GM23338 (cell line): ENCODE data around the gene ATP8A1. TPM values are rescaled to one million over a fixed set of nuclear protein-coding genes. Genes with fewer than 3 reads are reported as not detected.

Experiments used
- ATAC-seq: fragments of 200-7000 bp; cut with Tn5 transposase; 3 replicates; pipeline ENCODE4 v1.9.1; 2020
- DNase-seq: peaks from one replicate; pipeline ENCODE4 v3.0.0-alpha.2; 2015; ENCODE audit warnings: low spot score
- H2AFZ ChIP-seq: fragments of 200-600 bp; sonication (generic); 2 replicates; pipeline ENCODE4 v1.8.0; 2016; ENCODE audit warnings: antibody characterized with exemption, mild to moderate bottlenecking, moderate library complexity
- H3F3A ChIP-seq: fragments of 200-600 bp; sonication (generic); replicated peaks from 2 replicates; pipeline ENCODE4 v1.8.0; 2017; ENCODE audit warnings: antibody characterized with exemption, mixed run types, low read depth
- H3K27ac ChIP-seq: fragments of 200-600 bp; sonication (generic); 2 replicates; pipeline ENCODE4 v1.6.1; 2016; ENCODE audit warnings: low read depth
- H3K27me3 ChIP-seq: fragments of 200-600 bp; sonication (generic); 2 replicates; pipeline ENCODE4 v1.8.0; 2016; ENCODE audit warnings: mild to moderate bottlenecking, mixed run types, moderate library complexity; ENCODE audit not compliant: insufficient read depth
- H3K36me3 ChIP-seq: fragments of 200-600 bp; sonication (generic); 2 replicates; pipeline ENCODE4 v1.8.0; 2016; ENCODE audit warnings: mild to moderate bottlenecking; ENCODE audit not compliant: insufficient read depth
- H3K4me1 ChIP-seq: fragments of 200-600 bp; sonication (generic); 2 replicates; pipeline ENCODE4 v1.8.0; 2016; ENCODE audit warnings: mild to moderate bottlenecking, moderate library complexity; ENCODE audit not compliant: insufficient read depth
- H3K4me2 ChIP-seq: fragments of 200-600 bp; sonication (generic); 2 replicates; pipeline ENCODE4 v1.7.1; 2017; ENCODE audit warnings: mixed run types
- H3K4me3 ChIP-seq: fragments of 200-600 bp; sonication (generic); 2 replicates; pipeline ENCODE4 v1.6.1; 2016; ENCODE audit warnings: mixed run types
- H3K79me2 ChIP-seq: fragments of 200-600 bp; sonication (generic); replicated peaks from 2 replicates; pipeline ENCODE4 v1.8.0; 2017; ENCODE audit warnings: mild to moderate bottlenecking; ENCODE audit not compliant: insufficient read depth
- H3K9me2 ChIP-seq: fragments of 200-600 bp; sonication (generic); 2 replicates; pipeline ENCODE4 v1.8.0; 2017; ENCODE audit not compliant: insufficient read depth
- H4K20me1 ChIP-seq: fragments of 200-600 bp; sonication (generic); replicated peaks from 2 replicates; pipeline ENCODE4 v1.8.0; 2017; ENCODE audit warnings: mild to moderate bottlenecking; ENCODE audit not compliant: insufficient read depth
- H3K27ac Mint-ChIP-seq: 2 replicates; pipeline ENCODE4 v1.8.0; 2020; ENCODE audit warnings: inconsistent platforms, mild to moderate bottlenecking, moderate library complexity, mixed read lengths
- H3K27me3 Mint-ChIP-seq: 3 replicates; pipeline ENCODE4 v1.8.0; 2022; ENCODE audit warnings: low read depth, mild to moderate bottlenecking, moderate library complexity, mixed read lengths, inconsistent platforms; ENCODE audit not compliant: insufficient read depth, poor library complexity
- H3K36me3 Mint-ChIP-seq: 3 replicates; pipeline ENCODE4 v1.8.0; 2021; ENCODE audit warnings: low read depth, mild to moderate bottlenecking, inconsistent platforms, moderate library complexity, mixed read lengths
- H3K4me1 Mint-ChIP-seq: 3 replicates; pipeline ENCODE4 v1.8.0; 2020; ENCODE audit warnings: mild to moderate bottlenecking, inconsistent platforms, mixed read lengths
- H3K4me3 Mint-ChIP-seq: 3 replicates; pipeline ENCODE4 v1.8.0; 2021; ENCODE audit warnings: moderate library complexity, mild to moderate bottlenecking, inconsistent platforms, mixed read lengths
- H3K9me3 Mint-ChIP-seq: 3 replicates; pipeline ENCODE4 v1.8.0; 2020; ENCODE audit warnings: moderate library complexity, mild to moderate bottlenecking, inconsistent platforms, mixed read lengths
- CREB1 ChIP-seq: fragments of 250-450 bp; sonication (Bioruptor Pico); IDR thresholded peaks from 2 replicates; pipeline ENCODE4 v1.5.0; 2020; ENCODE audit warnings: low read depth, mild to moderate bottlenecking, moderate library complexity
- EZH2 ChIP-seq: fragments of 200-600 bp; sonication (generic); IDR thresholded peaks from one replicate; pipeline ENCODE4 v1.8.0; 2017; ENCODE audit warnings: antibody characterized with exemption, mild to moderate bottlenecking, low read depth; ENCODE audit not compliant: unreplicated experiment
- EZH2phosphoT487 ChIP-seq: fragments of 200-600 bp; sonication (generic); IDR thresholded peaks from one replicate; pipeline ENCODE4 v1.8.1; 2018; ENCODE audit warnings: antibody characterized with exemption; ENCODE audit not compliant: unreplicated experiment
- JUNB ChIP-seq: IDR thresholded peaks from one replicate; pipeline ENCODE4 v1.6.1; 2016; ENCODE audit warnings: antibody characterized with exemption; ENCODE audit not compliant: unreplicated experiment
- NANOG ChIP-seq: IDR thresholded peaks from 2 replicates; pipeline ENCODE4 v1.6.1; 2016; ENCODE audit warnings: antibody characterized with exemption, borderline replicate concordance
- POLR2AphosphoS5 ChIP-seq: IDR thresholded peaks from 2 replicates; pipeline ENCODE4 v1.6.1; 2016; ENCODE audit warnings: antibody characterized with exemption, low read depth
- STAT1 ChIP-seq: IDR thresholded peaks from one replicate; pipeline ENCODE4 v1.6.1; 2016; ENCODE audit warnings: antibody characterized with exemption; ENCODE audit not compliant: unreplicated experiment
- ZNF114 ChIP-seq: fragments of 250-450 bp; sonication (Bioruptor Pico); IDR thresholded peaks from 2 replicates; pipeline ENCODE4 v1.5.0; 2020; ENCODE audit warnings: mild to moderate bottlenecking, moderate library complexity
- ZNF331 ChIP-seq: fragments of 250-450 bp; sonication (Bioruptor Pico); IDR thresholded peaks from 2 replicates; pipeline ENCODE4 v1.5.0; 2020; ENCODE audit warnings: low read depth, mild to moderate bottlenecking, moderate library complexity
- polyA plus RNA-seq: library from polyadenylated mRNA; unstranded; fragments of >200 nt; fragmentation: Nextera tagmentation; extraction: Ambion mirVana; gene quantifications from 2 replicates; pipeline ENCODE4 v1.2.1, GENCODE V29; 2016
- total RNA-seq: library from RNA; depleted of rRNA; stranded (reverse); fragments of >200 nt; shearing (Covaris generic); gene quantifications from 2 replicates; pipeline ENCODE4 v1.2.3, GENCODE V29; 2014
- TF ChIP-seq, protein P1 (sequence below): fragments of 250-450 bp; sonication (Bioruptor Pico); IDR thresholded peaks from 2 replicates; pipeline ENCODE4 v1.5.0; 2020; ENCODE audit warnings: mild to moderate bottlenecking, moderate library complexity
- TF ChIP-seq, protein P2 (sequence below): IDR thresholded peaks from one replicate; pipeline ENCODE4 v1.6.1; 2018; ENCODE audit warnings: antibody characterized with exemption; ENCODE audit not compliant: unreplicated experiment
- TF ChIP-seq, protein P3 (sequence below), 2 experiments: fragments of 200-600 bp in 1 of 2; sonication (generic) in 1 of 2; conservative IDR thresholded peaks; 2 replicates each; pipeline versions ENCODE4 v1.5.1 to v1.6.1; 2016 to 2017; ENCODE audit warnings: antibody characterized with exemption in 2 of 2, low read depth in 2 of 2, mild to moderate bottlenecking in 2 of 2, moderate library complexity in 1 of 2
- TF ChIP-seq, protein P4 (sequence below): IDR thresholded peaks from 2 replicates; pipeline ENCODE4 v1.6.1; 2016; ENCODE audit warnings: antibody characterized with exemption

ATP8A1 gene
- total and polyA plus RNA-seq, 2 experiments from 2014 or later: 6.8 to 66.3 TPM

DNA sequence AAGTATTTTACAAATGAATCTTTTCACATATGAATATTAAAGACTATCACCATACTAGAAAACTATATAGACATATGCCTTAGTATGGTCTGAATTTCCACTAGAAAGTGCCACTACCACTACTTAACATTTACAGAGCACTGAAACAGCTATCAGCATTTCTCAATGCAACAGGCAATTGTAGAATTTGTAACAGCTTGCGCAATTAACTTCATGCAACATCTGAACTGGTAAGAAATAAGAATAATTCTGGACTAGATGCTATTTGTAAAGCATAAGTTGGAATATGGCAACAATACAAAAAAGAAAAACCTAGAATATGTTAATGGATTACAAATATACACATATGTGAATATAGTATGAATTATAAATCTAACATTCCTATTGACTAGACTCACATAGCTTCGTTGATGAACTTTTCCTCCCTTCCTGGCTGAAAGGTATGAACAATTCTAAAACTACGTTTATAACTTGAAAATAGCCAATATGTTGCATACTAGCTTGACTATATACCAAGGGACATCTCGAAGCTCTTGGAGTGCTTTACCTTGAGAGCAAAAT, 82.0 kb downstream of the ATP8A1 start:
- Mint-ChIP-seq H3K4me3 (no peak overlapping the region), H3K9me3 (no peaks in the 10 kb centered on the region), H3K36me3 (no peaks in the 10 kb centered on the region), H3K4me1 (no peaks in the 10 kb centered on the region), H3K27ac (no peak overlapping the region), H3K27me3 (no peaks in the 10 kb centered on the region)
- Histone ChIP-seq H2AFZ (no peak overlapping the region), H4K20me1 (peaks cover 4% of the 10 kb centered on the region; the same call in 1 of the 2 replicates), H3K4me3 (no peak overlapping the region), H3K4me2 (no peak overlapping the region), H3K36me3 (no peaks in the 10 kb centered on the region), H3F3A (no peaks in the 10 kb centered on the region), H3K27ac (no peak overlapping the region), H3K79me2 (no peaks in the 10 kb centered on the region), H3K4me1 (no peaks in the 10 kb centered on the region), H3K27me3 (no peaks in the 10 kb centered on the region), H3K9me2 (no peaks in the 10 kb centered on the region)
- DNase-seq: no peak
- TF ChIP-seq STAT1: no peak
- TF ChIP-seq, protein P1, sequence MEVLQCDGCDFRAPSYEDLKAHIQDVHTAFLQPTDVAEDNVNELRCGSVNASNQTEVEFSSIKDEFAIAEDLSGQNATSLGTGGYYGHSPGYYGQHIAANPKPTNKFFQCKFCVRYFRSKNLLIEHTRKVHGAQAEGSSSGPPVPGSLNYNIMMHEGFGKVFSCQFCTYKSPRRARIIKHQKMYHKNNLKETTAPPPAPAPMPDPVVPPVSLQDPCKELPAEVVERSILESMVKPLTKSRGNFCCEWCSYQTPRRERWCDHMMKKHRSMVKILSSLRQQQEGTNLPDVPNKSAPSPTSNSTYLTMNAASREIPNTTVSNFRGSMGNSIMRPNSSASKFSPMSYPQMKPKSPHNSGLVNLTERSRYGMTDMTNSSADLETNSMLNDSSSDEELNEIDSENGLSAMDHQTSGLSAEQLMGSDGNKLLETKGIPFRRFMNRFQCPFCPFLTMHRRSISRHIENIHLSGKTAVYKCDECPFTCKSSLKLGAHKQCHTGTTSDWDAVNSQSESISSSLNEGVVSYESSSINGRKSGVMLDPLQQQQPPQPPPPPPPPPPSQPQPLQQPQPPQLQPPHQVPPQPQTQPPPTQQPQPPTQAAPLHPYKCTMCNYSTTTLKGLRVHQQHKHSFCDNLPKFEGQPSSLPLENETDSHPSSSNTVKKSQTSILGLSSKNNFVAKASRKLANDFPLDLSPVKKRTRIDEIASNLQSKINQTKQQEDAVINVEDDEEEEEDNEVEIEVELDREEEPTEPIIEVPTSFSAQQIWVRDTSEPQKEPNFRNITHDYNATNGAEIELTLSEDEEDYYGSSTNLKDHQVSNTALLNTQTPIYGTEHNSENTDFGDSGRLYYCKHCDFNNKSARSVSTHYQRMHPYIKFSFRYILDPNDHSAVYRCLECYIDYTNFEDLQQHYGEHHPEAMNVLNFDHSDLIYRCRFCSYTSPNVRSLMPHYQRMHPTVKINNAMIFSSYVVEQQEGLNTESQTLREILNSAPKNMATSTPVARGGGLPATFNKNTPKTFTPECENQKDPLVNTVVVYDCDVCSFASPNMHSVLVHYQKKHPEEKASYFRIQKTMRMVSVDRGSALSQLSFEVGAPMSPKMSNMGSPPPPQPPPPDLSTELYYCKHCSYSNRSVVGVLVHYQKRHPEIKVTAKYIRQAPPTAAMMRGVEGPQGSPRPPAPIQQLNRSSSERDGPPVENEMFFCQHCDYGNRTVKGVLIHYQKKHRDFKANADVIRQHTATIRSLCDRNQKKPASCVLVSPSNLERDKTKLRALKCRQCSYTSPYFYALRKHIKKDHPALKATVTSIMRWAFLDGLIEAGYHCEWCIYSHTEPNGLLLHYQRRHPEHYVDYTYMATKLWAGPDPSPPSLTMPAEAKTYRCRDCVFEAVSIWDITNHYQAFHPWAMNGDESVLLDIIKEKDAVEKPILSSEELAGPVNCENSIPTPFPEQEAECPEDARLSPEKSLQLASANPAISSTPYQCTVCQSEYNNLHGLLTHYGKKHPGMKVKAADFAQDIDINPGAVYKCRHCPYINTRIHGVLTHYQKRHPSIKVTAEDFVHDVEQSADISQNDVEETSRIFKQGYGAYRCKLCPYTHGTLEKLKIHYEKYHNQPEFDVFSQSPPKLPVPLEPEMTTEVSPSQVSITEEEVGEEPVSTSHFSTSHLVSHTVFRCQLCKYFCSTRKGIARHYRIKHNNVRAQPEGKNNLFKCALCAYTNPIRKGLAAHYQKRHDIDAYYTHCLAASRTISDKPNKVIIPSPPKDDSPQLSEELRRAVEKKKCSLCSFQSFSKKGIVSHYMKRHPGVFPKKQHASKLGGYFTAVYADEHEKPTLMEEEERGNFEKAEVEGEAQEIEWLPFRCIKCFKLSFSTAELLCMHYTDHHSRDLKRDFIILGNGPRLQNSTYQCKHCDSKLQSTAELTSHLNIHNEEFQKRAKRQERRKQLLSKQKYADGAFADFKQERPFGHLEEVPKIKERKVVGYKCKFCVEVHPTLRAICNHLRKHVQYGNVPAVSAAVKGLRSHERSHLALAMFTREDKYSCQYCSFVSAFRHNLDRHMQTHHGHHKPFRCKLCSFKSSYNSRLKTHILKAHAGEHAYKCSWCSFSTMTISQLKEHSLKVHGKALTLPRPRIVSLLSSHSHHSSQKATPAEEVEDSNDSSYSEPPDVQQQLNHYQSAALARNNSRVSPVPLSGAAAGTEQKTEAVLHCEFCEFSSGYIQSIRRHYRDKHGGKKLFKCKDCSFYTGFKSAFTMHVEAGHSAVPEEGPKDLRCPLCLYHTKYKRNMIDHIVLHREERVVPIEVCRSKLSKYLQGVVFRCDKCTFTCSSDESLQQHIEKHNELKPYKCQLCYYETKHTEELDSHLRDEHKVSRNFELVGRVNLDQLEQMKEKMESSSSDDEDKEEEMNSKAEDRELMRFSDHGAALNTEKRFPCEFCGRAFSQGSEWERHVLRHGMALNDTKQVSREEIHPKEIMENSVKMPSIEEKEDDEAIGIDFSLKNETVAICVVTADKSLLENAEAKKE (CRISPR knock-in tag): no peak
- TF ChIP-seq CREB1 (CRISPR knock-in tag): no peak
- no peak for TF ChIP-seq ZNF331
- TF ChIP-seq, protein P2, sequence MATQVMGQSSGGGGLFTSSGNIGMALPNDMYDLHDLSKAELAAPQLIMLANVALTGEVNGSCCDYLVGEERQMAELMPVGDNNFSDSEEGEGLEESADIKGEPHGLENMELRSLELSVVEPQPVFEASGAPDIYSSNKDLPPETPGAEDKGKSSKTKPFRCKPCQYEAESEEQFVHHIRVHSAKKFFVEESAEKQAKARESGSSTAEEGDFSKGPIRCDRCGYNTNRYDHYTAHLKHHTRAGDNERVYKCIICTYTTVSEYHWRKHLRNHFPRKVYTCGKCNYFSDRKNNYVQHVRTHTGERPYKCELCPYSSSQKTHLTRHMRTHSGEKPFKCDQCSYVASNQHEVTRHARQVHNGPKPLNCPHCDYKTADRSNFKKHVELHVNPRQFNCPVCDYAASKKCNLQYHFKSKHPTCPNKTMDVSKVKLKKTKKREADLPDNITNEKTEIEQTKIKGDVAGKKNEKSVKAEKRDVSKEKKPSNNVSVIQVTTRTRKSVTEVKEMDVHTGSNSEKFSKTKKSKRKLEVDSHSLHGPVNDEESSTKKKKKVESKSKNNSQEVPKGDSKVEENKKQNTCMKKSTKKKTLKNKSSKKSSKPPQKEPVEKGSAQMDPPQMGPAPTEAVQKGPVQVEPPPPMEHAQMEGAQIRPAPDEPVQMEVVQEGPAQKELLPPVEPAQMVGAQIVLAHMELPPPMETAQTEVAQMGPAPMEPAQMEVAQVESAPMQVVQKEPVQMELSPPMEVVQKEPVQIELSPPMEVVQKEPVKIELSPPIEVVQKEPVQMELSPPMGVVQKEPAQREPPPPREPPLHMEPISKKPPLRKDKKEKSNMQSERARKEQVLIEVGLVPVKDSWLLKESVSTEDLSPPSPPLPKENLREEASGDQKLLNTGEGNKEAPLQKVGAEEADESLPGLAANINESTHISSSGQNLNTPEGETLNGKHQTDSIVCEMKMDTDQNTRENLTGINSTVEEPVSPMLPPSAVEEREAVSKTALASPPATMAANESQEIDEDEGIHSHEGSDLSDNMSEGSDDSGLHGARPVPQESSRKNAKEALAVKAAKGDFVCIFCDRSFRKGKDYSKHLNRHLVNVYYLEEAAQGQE: no peak
- TF ChIP-seq EZH2phosphoT487: no peak
- TF ChIP-seq NANOG: no peak
- TF ChIP-seq ZNF114 (CRISPR knock-in tag): no peak
- TF ChIP-seq JUNB: no peak
- TF ChIP-seq, protein P3, sequence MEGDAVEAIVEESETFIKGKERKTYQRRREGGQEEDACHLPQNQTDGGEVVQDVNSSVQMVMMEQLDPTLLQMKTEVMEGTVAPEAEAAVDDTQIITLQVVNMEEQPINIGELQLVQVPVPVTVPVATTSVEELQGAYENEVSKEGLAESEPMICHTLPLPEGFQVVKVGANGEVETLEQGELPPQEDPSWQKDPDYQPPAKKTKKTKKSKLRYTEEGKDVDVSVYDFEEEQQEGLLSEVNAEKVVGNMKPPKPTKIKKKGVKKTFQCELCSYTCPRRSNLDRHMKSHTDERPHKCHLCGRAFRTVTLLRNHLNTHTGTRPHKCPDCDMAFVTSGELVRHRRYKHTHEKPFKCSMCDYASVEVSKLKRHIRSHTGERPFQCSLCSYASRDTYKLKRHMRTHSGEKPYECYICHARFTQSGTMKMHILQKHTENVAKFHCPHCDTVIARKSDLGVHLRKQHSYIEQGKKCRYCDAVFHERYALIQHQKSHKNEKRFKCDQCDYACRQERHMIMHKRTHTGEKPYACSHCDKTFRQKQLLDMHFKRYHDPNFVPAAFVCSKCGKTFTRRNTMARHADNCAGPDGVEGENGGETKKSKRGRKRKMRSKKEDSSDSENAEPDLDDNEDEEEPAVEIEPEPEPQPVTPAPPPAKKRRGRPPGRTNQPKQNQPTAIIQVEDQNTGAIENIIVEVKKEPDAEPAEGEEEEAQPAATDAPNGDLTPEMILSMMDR (conservative IDR thresholded peaks at IDR 0.05; ENCODE audit: low read depth in 2 of 2): no peak
- no peak for TF ChIP-seq EZH2
- TF ChIP-seq, protein P4, sequence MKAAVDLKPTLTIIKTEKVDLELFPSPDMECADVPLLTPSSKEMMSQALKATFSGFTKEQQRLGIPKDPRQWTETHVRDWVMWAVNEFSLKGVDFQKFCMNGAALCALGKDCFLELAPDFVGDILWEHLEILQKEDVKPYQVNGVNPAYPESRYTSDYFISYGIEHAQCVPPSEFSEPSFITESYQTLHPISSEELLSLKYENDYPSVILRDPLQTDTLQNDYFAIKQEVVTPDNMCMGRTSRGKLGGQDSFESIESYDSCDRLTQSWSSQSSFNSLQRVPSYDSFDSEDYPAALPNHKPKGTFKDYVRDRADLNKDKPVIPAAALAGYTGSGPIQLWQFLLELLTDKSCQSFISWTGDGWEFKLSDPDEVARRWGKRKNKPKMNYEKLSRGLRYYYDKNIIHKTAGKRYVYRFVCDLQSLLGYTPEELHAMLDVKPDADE: no peak
- no peak for TF ChIP-seq POLR2AphosphoS5
- no peak for ATAC-seq
